HS-5 (cell line): ENCODE results near the gene OSBPL10.
A peak's percentile ranks its signal among the peaks of the same experiment; 100 is the strongest.
"Not testable (repeated sequence)": the region's sequence is repeated elsewhere in the genome, so short reads cannot be mapped to it uniquely, and the experiment has no call there.

Source experiments
- DNase-seq: peaks from one replicate; pipeline ENCODE4 v3.0.0-alpha.2; 2012; ENCODE audit warnings: low read depth

The OSBPL10 gene

GRCh38 chr3:31704591-31705179, 276.4 kb downstream of the OSBPL10 start:
- DNase-seq, result peak; percentile 30

- no peak for DNase-seq
Observed at GRCh38 chr3:31704156-31704555, 276.9 kb downstream of the OSBPL10 start.

GRCh38 chr3:31701286-31701685, 279.8 kb downstream of the OSBPL10 start:
- DNase-seq, result no peak

- peak; percentile 10 for DNase-seq
Observed at GRCh38 chr3:31699309-31699953, 281.6 kb downstream of the OSBPL10 start.

GRCh38 chr3:31696815-31697548, 284.1 kb downstream of the OSBPL10 start:
- DNase-seq, result no peak

GRCh38 chr3:31696009-31696297, 285.1 kb downstream of the OSBPL10 start:
- no peak for DNase-seq

- DNase-seq, result no peak
Observed at GRCh38 chr3:31695280-31696008, 285.6 kb downstream of the OSBPL10 start.

GRCh38 chr3:31693346-31693745, 287.7 kb downstream of the OSBPL10 start:
- DNase-seq, result no peak

- DNase-seq, result no peak
Observed at GRCh38 chr3:31692751-31693150, 288.3 kb downstream of the OSBPL10 start.

- DNase-seq, result no peak
Observed at GRCh38 chr3:31690771-31691170, 290.3 kb downstream of the OSBPL10 start.

- not testable (repeated sequence) for DNase-seq
Observed at GRCh38 chr3:31689523-31689922, 291.5 kb downstream of the OSBPL10 start.

- no peak for DNase-seq
Observed at GRCh38 chr3:31688984-31689383, 292.1 kb downstream of the OSBPL10 start.

- DNase-seq, result no peak
Observed at GRCh38 chr3:31687020-31687802, 293.9 kb downstream of the OSBPL10 start.

- no peak for DNase-seq
Observed at GRCh38 chr3:31680072-31680870, 300.8 kb downstream of the OSBPL10 start.

- DNase-seq, result no peak
Observed at GRCh38 chr3:31676556-31676955, 304.5 kb downstream of the OSBPL10 start.

- no peak for DNase-seq
Observed at GRCh38 chr3:31673950-31674349, 307.1 kb downstream of the OSBPL10 start.

GRCh38 chr3:31671976-31672375, 309.1 kb downstream of the OSBPL10 start:
- DNase-seq, result no peak

GRCh38 chr3:31671451-31671850, 309.6 kb downstream of the OSBPL10 start:
- no peak for DNase-seq

- no peak for DNase-seq
Observed at GRCh38 chr3:31670722-31671121, 310.3 kb downstream of the OSBPL10 start.

- no peak for DNase-seq
Observed at GRCh38 chr3:31670136-31670535, 310.9 kb downstream of the OSBPL10 start.

GRCh38 chr3:31668242-31668641, 312.8 kb downstream of the OSBPL10 start:
- DNase-seq, result no peak
